Endothelial cell of hepatic sinusoid (primary cell): ENCODE data around the gene RCAN1.

ENCODE experiments used
- in situ Hi-C: cut with HindIII; loops from 2 replicates; pipeline ENCODE4 v1.10.0; 2017; ENCODE audit warnings: low sequenced_read_pairs

Gene RCAN1

GRCh38 chr21:34544032-34544496, 70.8 kb downstream of the RCAN1 start:
- in situ Hi-C loops = no loop called here

- in situ Hi-C loops = no loop called here
These were observed 71.9 kb downstream of the RCAN1 start for GRCh38 chr21:34543017-34543416.

GRCh38 chr21:34540206-34540605, 74.7 kb downstream of the RCAN1 start:
- in situ Hi-C loops = no loop called here

- in situ Hi-C loops = no loop called here
These were observed 77.1 kb downstream of the RCAN1 start for GRCh38 chr21:34537838-34538237.

GRCh38 chr21:34536820-34537219, 78.1 kb downstream of the RCAN1 start:
- in situ Hi-C loops = no loop called here

- in situ Hi-C loops = no loop called here
These were observed 78.6 kb downstream of the RCAN1 start for GRCh38 chr21:34536311-34536710.

- in situ Hi-C loops = no loop called here
These were observed 79.0 kb downstream of the RCAN1 start for GRCh38 chr21:34535886-34536285.

- in situ Hi-C loops = no loop called here
These were observed 80.4 kb downstream of the RCAN1 start for GRCh38 chr21:34534522-34534921.

- in situ Hi-C loops = no loop called here
These were observed 81.0 kb downstream of the RCAN1 start for GRCh38 chr21:34533938-34534337.

GRCh38 chr21:34531399-34531798, 83.5 kb downstream of the RCAN1 start:
- in situ Hi-C loops = no loop called here

GRCh38 chr21:34530261-34530660, 84.7 kb downstream of the RCAN1 start:
- in situ Hi-C loops = no loop called here

GRCh38 chr21:34528131-34528561, 86.8 kb downstream of the RCAN1 start:
- in situ Hi-C loops = no loop called here

- in situ Hi-C loops = no loop called here
These were observed 88.2 kb downstream of the RCAN1 start for GRCh38 chr21:34526618-34527290.

GRCh38 chr21:34526241-34526617, 88.7 kb downstream of the RCAN1 start:
- in situ Hi-C loops = no loop called here

GRCh38 chr21:34524646-34525601, 90.0 kb downstream of the RCAN1 start:
- in situ Hi-C loops = no loop called here

GRCh38 chr21:34523019-34523555, 91.8 kb downstream of the RCAN1 start:
- in situ Hi-C loops = no loop called here

GRCh38 chr21:34522284-34522683, 92.6 kb downstream of the RCAN1 start:
- in situ Hi-C loops = no loop called here

GRCh38 chr21:34521561-34521960, 93.4 kb downstream of the RCAN1 start:
- in situ Hi-C loops = no loop called here

- in situ Hi-C loops = no loop called here
These were observed 94.0 kb downstream of the RCAN1 start for GRCh38 chr21:34520764-34521508.

GRCh38 chr21:34520281-34520680, 94.6 kb downstream of the RCAN1 start:
- in situ Hi-C loops = no loop called here

GRCh38 chr21:34519694-34520093, 95.2 kb downstream of the RCAN1 start:
- in situ Hi-C loops = no loop called here
